22Rv1 (cell line): ENCODE results near the gene IGF2BP2.
"Not testable (repeated sequence)": the region's sequence is repeated elsewhere in the genome, so short reads cannot be mapped to it uniquely, and the experiment has no call there.

Experiments used
- H3K27ac ChIP-seq: fragments of 450-650 bp; 2 replicates; pipeline ENCODE4 v1.5.1; 2017
- CTCF ChIP-seq: fragments of 450-650 bp; IDR thresholded peaks from 2 replicates; pipeline ENCODE4 v1.5.1; 2017; ENCODE audit warnings: mild to moderate bottlenecking
- ZFX ChIP-seq: fragments of 450-650 bp; IDR thresholded peaks from 2 replicates; pipeline ENCODE4 v1.6.1; 2017; ENCODE audit warnings: antibody characterized with exemption, borderline replicate concordance

The IGF2BP2 gene

DNA sequence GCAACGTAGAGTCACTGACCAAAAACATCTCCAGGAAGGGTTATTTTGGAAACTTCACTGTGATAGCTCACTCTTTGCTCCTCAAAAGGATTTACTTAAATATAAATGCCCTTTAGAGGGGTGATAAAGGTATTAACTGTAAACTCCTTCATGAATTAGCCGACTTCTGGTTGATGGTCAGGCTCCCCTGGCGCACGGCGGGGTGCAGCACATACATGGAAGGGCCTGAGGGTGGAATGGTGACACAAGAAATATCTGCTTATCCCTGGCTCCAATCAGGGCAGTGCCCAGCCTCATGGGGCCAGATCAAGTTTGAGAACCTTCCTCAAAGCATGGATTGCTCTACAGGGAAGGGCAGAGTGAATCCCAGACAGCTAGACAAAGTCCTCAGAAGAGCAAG is 116.5 kb downstream of the IGF2BP2 start:
- TF ChIP-seq CTCF (no peak), ZFX (no peak)
- peak overlapping the region; percentile 40 for H3K27ac ChIP-seq

DNA sequence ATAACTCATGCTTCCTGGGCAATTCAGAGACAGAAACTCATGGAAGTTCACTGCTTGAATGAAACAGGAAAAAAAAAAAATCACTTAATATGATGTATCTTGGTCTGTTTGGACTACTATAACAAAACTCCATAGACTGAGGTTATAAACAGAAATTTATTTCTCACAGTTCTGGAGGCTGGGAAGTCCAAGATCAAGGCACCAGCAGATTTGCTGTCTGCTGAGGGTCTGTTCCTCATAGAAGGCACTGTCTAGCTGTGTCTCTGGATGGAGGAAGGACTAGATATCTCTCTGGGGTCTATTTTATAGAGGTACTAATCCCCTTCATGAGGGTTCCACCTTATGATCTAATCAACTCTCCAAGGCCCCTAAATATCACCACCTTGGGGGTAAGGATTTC is 119.3 kb downstream of the IGF2BP2 start:
- TF ChIP-seq ZFX (no peak), CTCF (no peak)
- no peak overlapping the region for H3K27ac ChIP-seq

DNA sequence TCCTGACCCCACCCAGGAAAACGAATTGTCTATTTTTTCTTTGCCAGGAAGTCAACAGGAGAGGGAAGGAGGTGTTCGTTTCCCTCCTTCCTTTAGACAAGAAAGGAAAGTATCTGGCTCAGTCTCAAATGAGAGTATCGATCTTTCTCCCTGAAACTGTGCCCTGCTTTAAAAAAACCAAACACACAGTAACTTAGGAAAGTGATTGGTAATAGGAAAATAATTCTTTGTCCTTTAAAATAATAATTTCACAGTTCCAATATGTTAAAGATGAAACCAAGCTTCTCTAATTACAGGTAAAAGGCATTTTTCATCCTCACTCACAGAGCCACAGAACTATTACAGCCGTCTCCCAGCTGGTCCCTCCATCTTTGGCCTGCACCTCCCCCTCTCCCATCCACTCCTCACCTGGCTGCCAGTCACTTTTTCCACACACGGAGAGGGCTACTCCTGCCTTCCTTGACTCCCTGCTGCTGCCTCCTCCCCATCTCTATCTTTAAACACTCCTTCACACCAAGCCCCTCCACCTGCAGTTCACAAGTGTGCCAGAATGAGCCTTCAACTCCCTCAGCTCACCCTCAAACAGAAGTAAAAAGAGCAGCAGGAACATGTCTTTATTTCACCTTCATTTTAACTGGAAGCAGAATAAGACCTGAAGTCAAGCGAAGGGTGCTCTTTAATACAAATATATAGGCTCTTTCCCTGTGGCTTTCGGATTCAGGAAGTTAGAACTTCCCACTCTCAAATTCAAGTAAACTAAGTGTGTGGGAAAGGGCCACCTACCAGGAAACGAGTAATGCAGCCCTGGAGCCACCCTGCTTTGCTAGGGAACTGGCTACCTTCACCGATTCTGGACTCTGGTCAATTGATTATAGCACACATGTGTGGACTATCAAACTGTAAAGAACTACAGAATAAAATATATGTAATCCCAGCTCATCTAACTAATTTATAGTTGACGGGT is 122.3 kb downstream of the IGF2BP2 start:
- no peak overlapping the region for H3K27ac ChIP-seq
- TF ChIP-seq CTCF: no peak
- TF ChIP-seq ZFX: no peak

- no peak overlapping the region for H3K27ac ChIP-seq
- TF ChIP-seq ZFX (no peak), CTCF (no peak)
Measured at GRCh38 chr3:185701611-185702261, 123.1 kb downstream of the IGF2BP2 start.

- no peak overlapping the region for H3K27ac ChIP-seq
- TF ChIP-seq CTCF: no peak
Measured at GRCh38 chr3:185699927-185700326, 124.9 kb downstream of the IGF2BP2 start.

DNA sequence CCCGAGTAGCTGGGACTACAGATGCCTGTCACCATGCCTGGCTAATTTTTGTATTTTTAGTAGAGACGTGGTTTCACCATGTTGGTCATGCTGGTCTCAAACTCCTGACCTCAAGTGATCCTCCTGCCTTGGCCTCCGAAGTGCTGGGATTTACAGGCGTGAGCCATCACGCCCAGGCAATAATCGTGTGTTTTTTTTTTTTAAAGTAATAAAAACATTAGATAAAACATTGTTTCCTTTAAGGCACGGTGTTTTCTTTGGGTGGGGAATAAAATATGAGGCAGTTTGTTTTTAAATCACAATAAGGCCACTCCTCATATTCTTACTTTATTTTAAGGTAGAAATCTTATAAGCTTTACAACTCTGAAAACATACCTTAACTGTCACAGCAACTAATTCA is 127.6 kb downstream of the IGF2BP2 start:
- not testable (repeated sequence) for H3K27ac ChIP-seq

- H3K27ac ChIP-seq: no peak overlapping the region
- TF ChIP-seq ZFX (no peak), CTCF (no peak)
Measured at GRCh38 chr3:185696039-185696438, 128.8 kb downstream of the IGF2BP2 start.
